Spleen (tissue), 7 donors: Measurements from ENCODE around the gene COL11A2.

Experiments used
- POLR2A ChIP-seq, 3 donors: fragments of 450-650 bp; IDR thresholded peaks; one replicate each; pipeline ENCODE4 v1.5.1; 2017; ENCODE audit warnings: antibody characterized with exemption in 3 of 3, mild to moderate bottlenecking in 1 of 3
- TF ChIP-seq, protein P1 (sequence below), 11 experiments: fragments of 200-600 bp in 7 of 11; fragments of 450-650 bp in 4 of 11; sonication (generic) in 4 of 11; IDR thresholded peaks in 8 of 11; conservative IDR thresholded peaks in 3 of 11; 1 replicate in 7 of 11; 2 replicates in 4 of 11; pipeline versions ENCODE4 v1.4.0 to v1.8.0; 2016 to 2021; ENCODE audit warnings: antibody characterized with exemption in 11 of 11, inconsistent platforms in 4 of 11, mild to moderate bottlenecking in 1 of 11
- donor health status: DM: no; HTN: no; CAD: no; lungs with moderate emphysema.
- donor health status: DM: no; HTN: no; CAD: no.
- donor health status: DM: no; HTN: no; CAD: no.

DNA sequence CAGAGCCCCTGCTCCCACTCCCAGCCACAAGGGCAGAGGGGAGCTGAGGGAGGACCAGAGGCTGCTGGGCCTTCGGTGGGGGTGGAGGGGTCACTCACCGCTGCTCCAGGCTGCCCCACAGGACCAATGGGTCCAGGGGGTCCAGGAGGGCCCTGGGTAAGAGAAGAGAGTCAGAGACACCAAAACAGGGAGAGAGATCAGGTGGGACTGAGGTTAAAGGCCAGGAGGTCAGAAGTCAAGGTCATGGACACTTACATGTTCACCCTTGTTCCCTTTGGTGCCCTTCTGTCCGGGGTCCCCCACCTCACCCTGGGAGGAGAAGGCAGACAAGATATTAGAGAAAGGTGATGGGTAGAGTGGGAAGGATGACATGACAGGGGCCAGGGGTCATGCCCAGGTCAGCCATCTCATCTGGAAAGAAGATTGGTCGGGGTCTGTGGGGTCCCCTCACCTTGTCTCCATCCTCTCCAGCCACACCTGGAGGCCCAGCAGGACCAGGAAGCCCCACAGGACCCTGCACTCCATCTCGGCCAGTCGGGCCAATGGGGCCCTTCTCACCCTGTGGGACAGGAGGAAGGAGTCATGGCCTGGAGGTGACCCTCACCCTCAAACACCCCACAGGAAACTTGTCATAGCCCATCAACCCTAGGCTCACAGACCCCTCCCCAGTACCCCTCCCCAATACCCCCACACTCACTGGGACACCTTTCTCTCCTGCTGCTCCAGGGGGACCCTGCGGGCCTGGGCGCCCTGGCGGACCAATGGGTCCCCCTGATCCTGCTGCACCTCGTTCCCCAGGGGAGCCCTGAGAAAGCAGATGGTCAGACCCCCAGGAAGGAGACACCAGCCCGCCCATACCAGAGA is 21.0 kb downstream of the COL11A2 start:
- TF ChIP-seq, protein P1, sequence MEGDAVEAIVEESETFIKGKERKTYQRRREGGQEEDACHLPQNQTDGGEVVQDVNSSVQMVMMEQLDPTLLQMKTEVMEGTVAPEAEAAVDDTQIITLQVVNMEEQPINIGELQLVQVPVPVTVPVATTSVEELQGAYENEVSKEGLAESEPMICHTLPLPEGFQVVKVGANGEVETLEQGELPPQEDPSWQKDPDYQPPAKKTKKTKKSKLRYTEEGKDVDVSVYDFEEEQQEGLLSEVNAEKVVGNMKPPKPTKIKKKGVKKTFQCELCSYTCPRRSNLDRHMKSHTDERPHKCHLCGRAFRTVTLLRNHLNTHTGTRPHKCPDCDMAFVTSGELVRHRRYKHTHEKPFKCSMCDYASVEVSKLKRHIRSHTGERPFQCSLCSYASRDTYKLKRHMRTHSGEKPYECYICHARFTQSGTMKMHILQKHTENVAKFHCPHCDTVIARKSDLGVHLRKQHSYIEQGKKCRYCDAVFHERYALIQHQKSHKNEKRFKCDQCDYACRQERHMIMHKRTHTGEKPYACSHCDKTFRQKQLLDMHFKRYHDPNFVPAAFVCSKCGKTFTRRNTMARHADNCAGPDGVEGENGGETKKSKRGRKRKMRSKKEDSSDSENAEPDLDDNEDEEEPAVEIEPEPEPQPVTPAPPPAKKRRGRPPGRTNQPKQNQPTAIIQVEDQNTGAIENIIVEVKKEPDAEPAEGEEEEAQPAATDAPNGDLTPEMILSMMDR (IDR thresholded peaks at IDR 0.05 in 8 of 11, conservative IDR thresholded peaks at IDR 0.05 in 3 of 11) = no peak
- no peak for TF ChIP-seq POLR2A (IDR thresholded peaks at IDR 0.05)
